ENCODE data around the gene TXNL4A.

The TXNL4A gene

GRCh38 chr18:79947054-79947755 is 41.2 kb downstream of the TXNL4A start:
- no peak for DNase-seq

GRCh38 chr18:79945118-79946042 is 43.0 kb downstream of the TXNL4A start:
- DNase-seq, result no peak

- no peak for DNase-seq
Observed at GRCh38 chr18:79944746-79945117, 43.6 kb downstream of the TXNL4A start.

- no peak for DNase-seq
Observed at GRCh38 chr18:79944126-79944731, 44.1 kb downstream of the TXNL4A start.

GRCh38 chr18:79943608-79944125 is 44.7 kb downstream of the TXNL4A start:
- no peak for DNase-seq

GRCh38 chr18:79942786-79943607 is 45.4 kb downstream of the TXNL4A start:
- DNase-seq, result no peak

GRCh38 chr18:79942211-79942610 is 46.2 kb downstream of the TXNL4A start:
- no peak for DNase-seq

- no peak for DNase-seq
Observed at GRCh38 chr18:79941473-79942119, 46.8 kb downstream of the TXNL4A start.

- DNase-seq, result no peak
Observed at GRCh38 chr18:79940814-79941472, 47.4 kb downstream of the TXNL4A start.

- no peak for DNase-seq
Observed at GRCh38 chr18:79940126-79940813, 48.1 kb downstream of the TXNL4A start.

GRCh38 chr18:79939096-79939495 is 49.3 kb downstream of the TXNL4A start:
- DNase-seq, result no peak

- no peak for DNase-seq
Observed at GRCh38 chr18:79938196-79938595, 50.2 kb downstream of the TXNL4A start.

GRCh38 chr18:79937103-79937860 is 51.1 kb downstream of the TXNL4A start:
- no peak for DNase-seq

- DNase-seq, result no peak
Observed at GRCh38 chr18:79936641-79937040, 51.7 kb downstream of the TXNL4A start.

- no peak for DNase-seq
Observed at GRCh38 chr18:79935925-79936324, 52.4 kb downstream of the TXNL4A start.

- no peak for DNase-seq
Observed at GRCh38 chr18:79935499-79935898, 52.9 kb downstream of the TXNL4A start.

GRCh38 chr18:79935098-79935480 is 53.3 kb downstream of the TXNL4A start:
- DNase-seq, result no peak

- no peak for DNase-seq
Observed at GRCh38 chr18:79934311-79935097, 53.9 kb downstream of the TXNL4A start.

- DNase-seq, result no peak
Observed at GRCh38 chr18:79933765-79934164, 54.6 kb downstream of the TXNL4A start.

Measured in NCI-H446 treated with DMSO at 0.1 percent for 48 hours (cell line).